Activated CD8-positive, alpha-beta memory T cell treated with anti-CD3 and anti-CD28 coated beads for 24 hours (primary cell): ENCODE results near the gene ZC3H14.
"Not testable (repeated sequence)": the region's sequence is repeated elsewhere in the genome, so short reads cannot be mapped to it uniquely, and the experiment has no call there.

Source experiments
- DNase-seq: peaks from one replicate; pipeline ENCODE4 v3.0.0-alpha.2; 2020

Gene ZC3H14, protein sequence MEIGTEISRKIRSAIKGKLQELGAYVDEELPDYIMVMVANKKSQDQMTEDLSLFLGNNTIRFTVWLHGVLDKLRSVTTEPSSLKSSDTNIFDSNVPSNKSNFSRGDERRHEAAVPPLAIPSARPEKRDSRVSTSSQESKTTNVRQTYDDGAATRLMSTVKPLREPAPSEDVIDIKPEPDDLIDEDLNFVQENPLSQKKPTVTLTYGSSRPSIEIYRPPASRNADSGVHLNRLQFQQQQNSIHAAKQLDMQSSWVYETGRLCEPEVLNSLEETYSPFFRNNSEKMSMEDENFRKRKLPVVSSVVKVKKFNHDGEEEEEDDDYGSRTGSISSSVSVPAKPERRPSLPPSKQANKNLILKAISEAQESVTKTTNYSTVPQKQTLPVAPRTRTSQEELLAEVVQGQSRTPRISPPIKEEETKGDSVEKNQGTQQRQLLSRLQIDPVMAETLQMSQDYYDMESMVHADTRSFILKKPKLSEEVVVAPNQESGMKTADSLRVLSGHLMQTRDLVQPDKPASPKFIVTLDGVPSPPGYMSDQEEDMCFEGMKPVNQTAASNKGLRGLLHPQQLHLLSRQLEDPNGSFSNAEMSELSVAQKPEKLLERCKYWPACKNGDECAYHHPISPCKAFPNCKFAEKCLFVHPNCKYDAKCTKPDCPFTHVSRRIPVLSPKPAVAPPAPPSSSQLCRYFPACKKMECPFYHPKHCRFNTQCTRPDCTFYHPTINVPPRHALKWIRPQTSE

DNA sequence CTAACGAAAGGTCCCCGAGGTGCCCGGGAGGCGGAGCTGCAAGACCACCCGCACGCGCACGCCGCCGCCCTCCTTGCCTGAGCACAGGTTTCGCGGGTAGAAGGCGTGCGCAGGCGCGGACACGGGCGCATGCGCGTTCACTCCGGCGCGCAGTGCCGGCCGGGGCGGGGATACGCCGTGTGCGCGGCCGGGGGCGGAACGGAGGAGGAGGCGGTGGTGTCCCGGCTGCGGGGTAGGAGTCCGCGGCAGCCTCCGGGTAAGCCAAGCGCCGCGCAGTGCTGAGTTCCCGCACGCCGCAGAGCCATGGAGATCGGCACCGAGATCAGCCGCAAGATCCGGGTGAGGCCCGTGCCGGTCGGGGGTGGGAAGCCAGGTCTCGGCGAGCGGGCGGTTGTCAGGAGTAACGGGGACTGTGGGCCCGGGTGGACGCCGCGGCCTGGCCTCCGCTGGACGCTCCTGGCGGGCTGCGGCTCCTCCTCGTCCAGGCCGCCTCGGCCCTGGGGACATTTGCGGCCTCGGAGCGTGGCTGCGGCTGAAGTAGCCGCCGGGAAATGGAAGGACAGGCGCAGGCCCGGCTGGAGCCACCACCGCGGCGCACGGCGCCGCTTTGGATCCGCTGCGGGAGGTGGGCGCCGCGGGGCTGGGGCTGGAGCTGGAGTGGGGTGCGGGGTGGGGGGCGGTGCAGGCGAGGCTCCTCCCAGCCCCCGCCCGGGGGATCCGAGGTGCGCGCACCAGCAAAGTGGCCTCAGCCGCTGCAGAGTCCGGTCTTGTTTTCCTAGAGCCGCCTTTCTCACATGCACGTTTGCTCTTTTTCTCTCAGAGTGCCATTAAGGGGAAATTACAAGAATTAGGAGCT is at the start of gene ZC3H14:
TSS of gene ZC3H14 (plus strand) at position 207 of the 856 bp plus-strand sequence. CDS start at position 304, 97 bp downstream.
- peak; percentile 95 for DNase-seq

DNA sequence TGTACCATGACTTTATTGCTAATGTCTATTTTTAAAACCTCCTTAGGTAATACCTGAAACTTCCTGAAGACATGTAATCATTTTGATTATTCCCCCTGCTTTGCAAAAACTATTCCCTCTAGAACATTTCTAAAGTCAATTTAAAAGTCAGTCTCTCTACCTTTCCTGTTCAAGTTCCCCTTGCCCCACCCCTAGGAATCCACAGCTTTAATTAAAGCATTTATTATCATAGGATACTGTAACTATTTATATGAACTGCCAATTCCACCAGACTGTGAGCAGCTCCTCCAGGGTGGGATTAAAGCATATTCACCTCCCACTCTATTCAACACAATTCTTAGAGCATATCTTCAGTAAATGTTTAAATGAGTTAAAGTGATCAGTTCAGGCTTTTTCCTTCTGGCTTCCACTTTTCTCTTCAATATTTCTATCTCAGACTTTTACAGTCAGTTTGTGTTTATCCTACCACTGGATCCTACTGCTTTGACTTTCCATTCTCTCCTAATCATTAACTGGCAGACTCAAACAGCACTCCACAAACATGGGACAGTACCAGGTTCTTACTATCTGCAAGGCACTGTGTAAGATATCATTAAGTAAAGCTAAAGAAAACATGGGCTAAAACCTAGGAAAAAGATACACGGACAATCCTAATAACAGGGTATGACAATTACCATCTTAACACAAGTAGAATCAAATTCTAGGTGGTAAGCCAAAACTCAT is 47.2 kb upstream of the ZC3H14 start:
- DNase-seq: no peak

DNA sequence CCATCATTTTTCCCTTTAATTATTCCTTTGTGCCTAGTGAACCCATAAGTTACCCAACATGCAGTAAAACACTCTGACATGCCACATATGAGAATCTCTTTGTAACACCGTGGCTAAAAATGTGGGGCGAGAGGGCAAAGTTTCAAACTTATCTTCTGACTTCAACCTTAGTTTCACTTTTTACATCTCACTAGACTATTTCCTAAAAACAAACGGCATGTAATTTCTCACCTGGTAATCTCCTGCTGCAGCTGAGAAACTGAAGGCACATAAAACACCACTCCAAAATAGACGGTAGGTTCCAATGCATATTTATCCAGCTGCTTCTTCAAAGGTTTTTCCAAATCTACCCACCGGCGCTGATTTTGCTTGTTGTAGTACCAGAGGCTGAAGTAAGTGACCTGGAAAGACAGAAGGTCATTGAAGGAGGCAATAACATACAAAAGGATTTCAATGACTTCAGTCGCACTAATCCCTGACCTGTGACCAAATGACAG is 45.9 kb upstream of the ZC3H14 start:
- no peak for DNase-seq

GRCh38 chr14:88518592-88519512 is 44.0 kb upstream of the ZC3H14 start:
- DNase-seq: no peak

- no peak for DNase-seq
Observed at GRCh38 chr14:88519907-88520306, 42.9 kb upstream of the ZC3H14 start.

DNA sequence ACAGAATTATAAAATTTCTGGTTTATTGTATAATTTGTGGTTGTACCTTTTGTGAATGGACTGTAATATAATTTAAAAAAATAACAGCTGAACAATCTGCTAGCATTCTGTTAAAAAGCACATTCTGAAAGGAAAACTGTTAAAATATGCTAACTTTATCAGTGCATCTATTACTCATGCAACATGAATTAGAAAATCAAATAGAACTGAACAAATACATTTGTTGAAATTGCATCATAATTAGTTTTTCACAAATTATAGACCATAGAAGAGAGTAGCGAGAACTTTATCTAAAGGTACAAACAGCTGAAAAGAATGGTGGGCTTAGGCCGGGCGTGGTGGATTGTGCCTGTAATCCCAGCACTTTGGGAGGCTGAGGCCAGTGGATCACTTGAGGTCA is 41.0 kb upstream of the ZC3H14 start:
- DNase-seq: no peak

DNA sequence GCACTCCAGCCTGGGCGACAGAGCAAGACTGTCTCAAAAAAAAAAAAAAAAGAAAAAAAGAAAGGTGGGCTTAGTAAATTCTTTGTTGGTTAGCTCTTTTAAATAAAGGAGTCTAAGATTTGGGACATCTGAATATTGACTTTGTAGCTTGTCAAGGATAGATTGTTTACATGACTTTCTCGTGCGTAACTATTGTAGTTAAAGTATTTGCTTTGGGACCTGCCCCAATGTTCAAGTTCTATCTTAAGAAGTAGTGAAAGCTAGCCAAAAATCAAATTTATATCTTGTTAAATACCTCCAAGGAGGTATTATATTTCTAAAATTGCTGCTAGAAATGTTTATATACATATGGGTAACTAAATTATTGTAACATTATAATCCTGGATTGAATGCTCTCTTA is 40.4 kb upstream of the ZC3H14 start:
- DNase-seq: no peak

DNA sequence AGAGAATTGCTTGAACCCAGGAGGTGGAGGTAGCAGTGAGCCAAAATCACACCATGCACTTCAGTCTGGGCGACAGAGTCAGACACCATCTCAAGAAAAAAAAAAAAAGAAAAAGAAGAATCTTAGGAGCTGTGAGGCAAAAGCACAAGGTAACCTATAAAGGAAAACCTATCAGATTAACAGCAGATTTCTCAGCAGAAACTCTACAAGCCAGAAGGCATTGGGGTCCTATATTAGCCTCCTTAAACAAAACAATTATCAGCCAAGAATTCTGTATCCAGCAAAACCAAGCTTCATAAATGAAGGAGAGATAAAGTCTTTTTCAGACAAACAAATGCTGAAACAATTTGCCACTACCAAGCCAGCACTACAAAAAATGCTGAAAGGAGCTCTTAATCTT is 32.9 kb upstream of the ZC3H14 start:
- DNase-seq: not testable (repeated sequence)

DNA sequence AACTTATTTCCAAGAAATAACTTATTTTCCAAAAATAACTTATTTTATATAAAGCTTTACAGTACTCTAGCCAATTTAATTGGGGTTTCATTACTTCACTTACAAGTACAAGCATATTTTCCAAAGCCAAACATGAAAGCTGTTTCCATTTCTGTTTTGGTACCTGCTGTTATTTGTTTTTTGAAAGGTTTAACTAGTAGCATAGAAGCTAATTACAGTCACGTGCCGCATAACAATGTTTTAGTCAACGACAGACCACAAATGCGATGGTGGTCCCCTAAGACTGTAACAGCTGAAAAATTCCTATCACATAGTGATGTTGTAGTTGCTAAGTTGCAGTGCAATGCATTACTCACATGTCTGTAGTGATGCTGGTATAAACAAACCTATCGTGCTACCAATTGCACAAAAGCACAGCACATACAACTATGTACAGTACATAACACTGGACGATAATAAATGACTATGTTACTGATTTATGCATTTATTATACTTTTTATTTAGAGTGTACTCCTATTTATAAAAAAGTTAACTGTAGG is 29.7 kb upstream of the ZC3H14 start:
- no peak for DNase-seq

DNA sequence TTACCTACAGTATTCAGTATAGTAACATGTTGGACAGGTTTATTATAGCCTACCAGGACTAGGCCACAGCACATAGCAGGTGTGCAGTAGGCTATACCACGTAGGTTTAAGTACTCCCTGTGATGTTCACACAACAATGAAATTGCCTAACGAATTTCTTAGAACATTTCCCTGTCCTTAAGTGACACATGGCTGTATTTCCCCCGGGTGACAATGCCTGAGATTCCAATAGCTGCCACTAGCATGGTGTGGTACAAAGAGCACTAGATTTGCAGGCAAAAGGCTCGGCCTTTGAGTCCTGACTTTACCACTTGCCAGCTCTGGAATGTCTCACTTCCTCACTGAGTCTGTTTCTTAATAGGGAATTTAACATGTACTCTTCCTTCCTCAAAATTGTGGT is 27.7 kb upstream of the ZC3H14 start:
- DNase-seq: no peak

DNA sequence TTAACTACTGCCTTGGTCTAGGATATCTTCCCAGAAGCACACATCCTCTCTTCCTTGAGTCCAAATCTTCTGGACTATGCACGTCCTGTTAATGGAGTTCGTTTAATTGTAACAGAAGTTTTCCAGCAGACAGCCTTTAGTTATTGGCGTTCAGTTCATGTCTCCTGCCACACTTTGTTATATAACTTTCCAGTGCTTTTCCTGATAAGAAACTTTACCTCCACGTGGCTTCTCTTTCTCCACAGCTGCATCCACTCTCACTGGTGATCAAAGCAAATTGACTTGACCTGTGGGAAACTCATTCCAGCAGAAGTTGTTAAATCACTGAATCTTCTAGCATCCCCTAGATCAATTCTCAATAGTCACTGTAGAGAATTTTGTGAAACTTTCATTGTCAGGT is 27.0 kb upstream of the ZC3H14 start:
- DNase-seq: no peak

DNA sequence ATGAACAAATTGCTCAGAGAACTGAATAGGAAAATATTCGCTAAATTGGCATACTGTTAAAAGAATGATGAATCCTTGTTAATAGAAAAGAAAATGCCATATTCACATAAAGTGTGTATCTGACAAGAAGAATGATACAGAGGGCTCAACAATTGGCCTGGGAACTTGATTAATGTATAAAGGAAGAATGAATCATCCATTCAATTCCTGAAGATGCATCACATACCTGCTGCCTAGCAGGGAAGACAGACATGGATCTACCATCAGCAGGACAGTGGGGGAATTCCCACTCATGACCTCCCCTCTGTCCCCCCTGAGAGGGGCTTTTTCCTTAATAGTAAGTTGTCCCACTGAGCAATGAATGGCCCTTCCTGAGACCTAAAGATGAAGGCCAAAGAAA is 21.5 kb upstream of the ZC3H14 start:
- no peak for DNase-seq

GRCh38 chr14:88542857-88543795 is 19.7 kb upstream of the ZC3H14 start:
- DNase-seq: no peak

DNA sequence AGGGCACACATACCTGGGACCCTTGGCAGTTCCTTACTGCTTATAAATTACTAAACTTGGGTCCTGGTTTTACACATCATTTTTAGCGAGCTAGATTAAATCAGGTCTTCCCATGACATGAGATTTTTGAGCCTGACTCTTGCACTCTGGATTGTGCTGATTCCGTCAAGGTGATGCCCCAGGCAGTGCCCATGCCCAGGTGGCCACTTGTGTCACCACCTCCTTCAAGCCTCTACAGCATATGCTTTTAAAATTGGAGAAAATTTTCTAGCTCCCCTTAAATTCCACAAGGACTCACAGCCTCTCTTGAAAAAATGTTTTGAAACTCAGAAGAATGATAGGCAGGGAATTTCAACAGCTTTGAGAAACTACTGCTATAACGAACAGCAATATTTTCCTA is 17.6 kb upstream of the ZC3H14 start:
- DNase-seq: no peak

- no peak for DNase-seq
Observed at GRCh38 chr14:88546621-88547385, 16.0 kb upstream of the ZC3H14 start.

GRCh38 chr14:88547386-88547780 is 15.5 kb upstream of the ZC3H14 start:
- DNase-seq: no peak

DNA sequence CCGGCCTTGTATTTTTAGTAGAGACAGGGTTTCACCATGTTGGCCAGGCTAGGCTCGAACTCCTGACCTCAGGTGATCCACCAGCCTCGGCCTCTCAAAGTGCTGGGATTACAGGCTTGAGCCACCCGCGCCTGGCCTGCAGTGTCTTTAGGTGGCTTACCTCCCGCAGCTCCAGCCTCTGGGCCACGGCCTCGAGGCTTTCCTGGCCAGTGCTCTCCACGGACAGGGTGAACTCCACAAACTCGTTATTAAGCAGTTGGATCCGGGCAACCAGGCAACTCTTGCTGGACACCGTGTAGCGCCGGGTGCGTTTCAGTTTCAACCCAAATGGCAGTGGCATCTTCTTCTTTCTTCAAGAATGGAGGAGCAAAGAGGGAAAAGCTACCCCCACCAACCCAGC is 12.8 kb upstream of the ZC3H14 start:
- no peak for DNase-seq

GRCh38 chr14:88551094-88551870 is 11.6 kb upstream of the ZC3H14 start:
- DNase-seq: peak; percentile 88
